ENCODE data around the gene ANKRD2.

The ANKRD2 gene

DNA sequence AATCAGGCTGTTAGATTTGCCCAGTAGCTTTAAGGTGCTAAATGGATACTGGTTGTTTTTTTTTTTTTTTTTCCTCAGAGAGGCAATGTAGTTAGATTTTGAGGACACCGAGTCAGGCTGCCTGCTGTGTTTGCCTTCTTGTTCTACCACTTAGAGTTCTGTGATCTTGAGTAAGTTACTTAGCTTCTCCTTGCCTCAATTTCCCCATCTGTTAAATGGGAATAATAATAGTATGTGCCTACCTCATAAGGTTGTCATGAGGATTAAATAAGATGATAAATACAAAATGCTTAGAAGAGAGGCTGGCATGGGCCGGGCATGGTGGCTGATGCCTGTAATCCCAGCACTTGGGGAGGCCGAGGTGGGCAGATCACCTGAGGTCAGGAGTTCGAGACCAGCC lies 46.2 kb downstream of the ANKRD2 start:
- no peak for DNase-seq (ENCODE audit: low read depth, low spot score)
- no peak overlapping the region for H3K4me3 ChIP-seq (ENCODE audit: low read length)

- no peak overlapping the region for H3K4me3 ChIP-seq (ENCODE audit: low read length)
- no peak for DNase-seq (ENCODE audit: low read depth, low spot score)
Measured at GRCh38 chr10:97623277-97623676, 50.7 kb downstream of the ANKRD2 start.

GRCh38 chr10:97627731-97628130 lies 55.2 kb downstream of the ANKRD2 start:
- DNase-seq (ENCODE audit: low read depth, low spot score), result no peak
- no peak overlapping the region for H3K4me3 ChIP-seq (ENCODE audit: low read length)

- DNase-seq (ENCODE audit: low read depth, low spot score), result no peak
- no peak overlapping the region for H3K4me3 ChIP-seq (ENCODE audit: low read length)
Measured at GRCh38 chr10:97628228-97628627, 55.6 kb downstream of the ANKRD2 start.

DNA sequence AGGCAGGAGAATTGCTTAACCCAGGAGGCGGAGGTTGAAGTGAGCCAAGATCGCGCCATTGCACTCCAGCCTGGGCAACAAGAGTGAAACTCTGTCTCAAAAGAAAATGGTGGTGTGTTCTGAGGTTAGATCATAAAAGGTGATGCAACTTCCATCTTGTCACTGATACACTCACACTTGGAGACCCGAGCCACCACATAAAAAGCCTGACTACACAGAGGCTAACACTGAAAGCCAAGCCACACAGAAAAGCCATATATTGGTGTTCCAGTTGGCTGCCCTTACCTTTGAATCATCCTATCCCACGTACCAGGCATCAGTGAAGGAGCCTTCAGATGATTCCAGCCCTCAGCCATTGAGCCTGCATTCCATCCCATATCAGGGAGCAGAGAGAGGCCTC lies 56.7 kb downstream of the ANKRD2 start:
- H3K4me3 ChIP-seq (ENCODE audit: low read length), result no peak overlapping the region
- DNase-seq (ENCODE audit: low read depth, low spot score), result no peak

DNA sequence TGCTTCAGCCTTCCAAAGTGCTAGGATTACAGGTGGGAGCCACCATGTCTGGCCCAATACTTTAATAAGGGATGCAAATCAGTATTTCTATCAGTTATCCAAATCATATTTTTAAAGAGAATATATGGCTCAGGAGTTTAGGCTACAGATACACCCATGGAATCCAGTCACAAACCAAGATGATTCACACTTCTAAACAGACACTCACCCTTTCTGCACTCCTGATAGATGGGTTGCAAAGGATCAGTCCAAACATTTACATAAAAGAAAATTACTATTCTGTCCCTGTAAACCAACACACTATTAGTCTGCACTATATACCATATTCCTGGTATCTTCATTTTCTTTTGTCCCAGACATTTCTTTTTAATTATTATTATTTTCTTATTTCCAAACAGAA lies 58.5 kb downstream of the ANKRD2 start:
- DNase-seq (ENCODE audit: low read depth, low spot score), result no peak
- no peak overlapping the region for H3K4me3 ChIP-seq (ENCODE audit: low read length)

GRCh38 chr10:97632949-97633884 lies 60.6 kb downstream of the ANKRD2 start, which contains the start of gene MORN4:
MORN4 (minus strand) TSS chr10:97633500; CDS start chr10:97619653, 13,847 bp downstream.
- DNase-seq (ENCODE audit: low read depth, low spot score), result peak; percentile 71
- peak within 1 kb of the TSS; percentile 64 for H3K4me3 ChIP-seq (ENCODE audit: low read length)
